ENCODE results near the gene PLD3.
"Not testable (repeated sequence)": the region's sequence is repeated elsewhere in the genome, so short reads cannot be mapped to it uniquely, and the experiment has no call there.

Gene PLD3

DNA sequence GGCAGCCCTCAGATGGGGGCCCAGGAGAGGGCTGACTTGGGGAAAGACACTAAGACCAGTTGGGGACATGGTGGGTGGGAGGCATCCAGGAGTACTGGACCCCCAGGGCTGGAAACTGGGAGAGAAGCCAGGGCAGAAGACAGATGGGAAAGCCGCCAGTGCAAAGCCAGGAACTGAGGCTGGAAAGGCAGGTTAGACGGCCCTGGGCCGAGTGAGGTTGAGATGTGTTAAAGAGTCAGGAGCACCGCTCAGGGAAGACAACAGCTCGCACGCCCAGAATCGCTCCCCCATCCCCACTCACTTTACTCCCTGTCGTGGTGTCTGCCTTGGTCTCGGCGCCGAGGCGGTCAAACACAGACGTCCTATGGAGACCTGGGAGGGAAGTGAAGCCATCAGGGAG lies 24.8 kb upstream of the PLD3 start:
- DNase-seq (ENCODE audit: extremely low spot score), result no peak
- ChIA-PET CTCF (interaction anchor here (0.7 to 1.7 kb wide), 2 partner anchors 9 to 19 kb away, joined by 3 to 11 read pairs; no protein-coding TSS in a partner anchor), POLR2A (no interaction called here)
- TF ChIP-seq, protein P1, sequence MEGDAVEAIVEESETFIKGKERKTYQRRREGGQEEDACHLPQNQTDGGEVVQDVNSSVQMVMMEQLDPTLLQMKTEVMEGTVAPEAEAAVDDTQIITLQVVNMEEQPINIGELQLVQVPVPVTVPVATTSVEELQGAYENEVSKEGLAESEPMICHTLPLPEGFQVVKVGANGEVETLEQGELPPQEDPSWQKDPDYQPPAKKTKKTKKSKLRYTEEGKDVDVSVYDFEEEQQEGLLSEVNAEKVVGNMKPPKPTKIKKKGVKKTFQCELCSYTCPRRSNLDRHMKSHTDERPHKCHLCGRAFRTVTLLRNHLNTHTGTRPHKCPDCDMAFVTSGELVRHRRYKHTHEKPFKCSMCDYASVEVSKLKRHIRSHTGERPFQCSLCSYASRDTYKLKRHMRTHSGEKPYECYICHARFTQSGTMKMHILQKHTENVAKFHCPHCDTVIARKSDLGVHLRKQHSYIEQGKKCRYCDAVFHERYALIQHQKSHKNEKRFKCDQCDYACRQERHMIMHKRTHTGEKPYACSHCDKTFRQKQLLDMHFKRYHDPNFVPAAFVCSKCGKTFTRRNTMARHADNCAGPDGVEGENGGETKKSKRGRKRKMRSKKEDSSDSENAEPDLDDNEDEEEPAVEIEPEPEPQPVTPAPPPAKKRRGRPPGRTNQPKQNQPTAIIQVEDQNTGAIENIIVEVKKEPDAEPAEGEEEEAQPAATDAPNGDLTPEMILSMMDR (IDR thresholded peaks at IDR 0.05; ENCODE audit: control extremely low read depth, extremely low read depth, low read depth, missing control alignments), result no peak

DNA sequence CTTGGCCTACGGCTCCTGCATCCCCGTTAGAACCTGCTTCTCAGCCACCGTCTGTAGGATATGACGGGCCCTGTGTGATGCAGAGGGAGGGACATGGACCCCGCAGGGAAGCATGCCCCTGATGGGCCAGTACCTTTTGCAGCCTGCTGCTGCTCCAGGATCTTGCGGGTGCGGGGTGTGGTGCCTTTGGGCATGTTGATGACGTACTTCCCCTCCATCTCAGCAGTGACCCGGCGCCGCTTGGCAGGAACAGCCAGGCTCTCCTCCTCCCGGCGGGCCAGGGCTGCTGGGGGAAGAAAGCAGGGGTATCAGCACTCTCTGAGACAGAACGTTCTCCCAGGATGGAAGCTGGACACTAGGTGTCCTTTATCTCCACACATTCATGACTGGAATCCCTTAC lies 22.3 kb upstream of the PLD3 start:
- TF ChIP-seq, protein P1 (IDR thresholded peaks at IDR 0.05; ENCODE audit: control extremely low read depth, extremely low read depth, low read depth, missing control alignments), result no peak
- DNase-seq (ENCODE audit: extremely low spot score), result no peak
- CTCF ChIA-PET, result no interaction called here
- POLR2A ChIA-PET, result no interaction called here

DNA sequence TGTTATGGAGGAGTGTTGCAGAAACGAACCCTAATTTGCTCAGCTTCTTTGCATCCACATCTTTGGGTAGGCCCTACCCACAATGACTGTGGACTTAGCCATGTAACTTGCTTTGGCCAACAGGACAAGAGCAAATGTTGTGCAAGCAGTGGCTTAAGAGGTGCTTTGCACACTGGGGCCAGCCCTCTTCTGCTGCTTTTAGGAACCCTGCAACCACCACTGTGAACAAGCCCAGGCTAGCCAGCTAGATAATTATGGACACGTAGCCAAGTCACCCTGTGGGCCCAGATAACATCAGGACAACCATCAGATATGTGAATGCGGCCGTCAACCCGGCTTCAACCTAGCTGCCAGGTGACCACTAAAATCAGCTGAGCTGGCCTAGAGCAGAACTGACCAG lies 17.4 kb upstream of the PLD3 start:
- TF ChIP-seq, protein P1 (IDR thresholded peaks at IDR 0.05; ENCODE audit: control extremely low read depth, extremely low read depth, low read depth, missing control alignments), result no peak
- POLR2A ChIA-PET, result no interaction called here

DNA sequence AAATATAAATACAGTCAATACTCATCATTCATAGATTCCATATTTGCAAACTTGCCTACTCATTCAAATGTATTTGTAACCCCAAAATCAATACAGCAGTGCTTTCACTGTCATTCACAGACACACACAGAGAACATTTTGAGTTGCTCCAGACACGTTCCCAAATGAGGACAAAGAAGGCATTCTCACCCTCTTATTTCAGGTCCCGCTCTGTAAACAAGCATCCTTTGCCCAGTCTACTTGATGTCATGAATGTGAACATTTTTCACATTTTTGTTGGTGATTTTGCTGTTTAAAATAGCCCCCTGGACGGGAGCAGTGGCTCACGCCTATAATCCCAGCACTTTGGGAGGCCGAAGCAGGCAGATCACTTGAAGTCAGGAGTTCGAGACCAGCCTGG lies 15.8 kb upstream of the PLD3 start:
- DNase-seq (ENCODE audit: extremely low spot score), result no peak
- CTCF ChIA-PET, result interaction anchor here (0.9 to 1.4 kb wide), 2 partner anchors 17 to 132 kb away, joined by 3 read pairs; no protein-coding TSS in a partner anchor
- TF ChIP-seq, protein P1 (IDR thresholded peaks at IDR 0.05; ENCODE audit: control extremely low read depth, extremely low read depth, low read depth, missing control alignments), result no peak
- POLR2A ChIA-PET, result no interaction called here

More for the DNA sequence above, 17.4 kb upstream of the PLD3 start:
- CTCF ChIA-PET, result interaction anchor here (0.9 to 1.3 kb wide), 2 partner anchors 14 to 146 kb away, joined by 3 to 4 read pairs; no protein-coding TSS in a partner anchor
- no peak for DNase-seq (ENCODE audit: extremely low spot score)

DNA sequence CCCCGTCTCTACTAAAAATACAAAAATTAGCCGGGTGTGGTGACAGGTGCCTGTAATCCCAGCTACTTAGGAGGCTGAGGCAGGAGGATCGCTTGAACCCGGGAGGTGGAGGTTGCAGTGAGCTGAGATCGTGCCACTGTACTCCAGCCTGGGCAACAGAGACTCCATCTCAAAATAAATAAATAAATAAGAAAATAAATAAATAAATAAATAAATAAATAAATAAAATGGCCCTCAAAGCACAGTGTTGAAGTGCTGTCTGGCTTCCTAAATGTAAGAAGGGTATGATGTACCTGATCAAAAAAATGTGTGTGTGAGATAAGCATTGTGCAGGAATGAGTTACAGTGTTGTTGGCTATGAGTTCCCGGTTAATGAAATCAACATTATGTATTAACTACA lies 15.4 kb upstream of the PLD3 start:
- DNase-seq (ENCODE audit: extremely low spot score); POLR2A ChIA-PET: not testable (repeated sequence)
- CTCF ChIA-PET, result interaction anchor here (0.9 to 1.4 kb wide), 2 partner anchors 17 to 131 kb away, joined by 3 read pairs; no protein-coding TSS in a partner anchor

DNA sequence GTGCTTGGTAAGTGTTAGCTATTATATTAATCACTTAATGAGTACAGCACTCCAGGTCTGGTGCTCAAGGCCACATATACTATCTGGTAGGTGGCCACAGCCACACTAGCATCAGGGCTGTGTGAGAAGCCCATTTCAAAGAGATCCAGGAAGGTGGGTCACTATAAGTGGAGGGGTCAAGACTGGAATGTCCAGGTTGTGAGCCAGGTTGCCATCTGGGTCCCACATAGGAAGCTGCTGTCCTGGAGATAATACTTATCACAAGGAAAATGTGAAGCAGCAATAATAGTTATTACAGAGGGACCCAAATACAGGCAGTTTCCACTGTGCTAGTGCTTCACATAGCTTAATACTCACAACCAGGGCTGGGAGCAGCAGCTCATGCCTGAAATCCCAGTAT lies 13.4 kb upstream of the PLD3 start:
- CTCF ChIA-PET, result interaction anchor here (5.0 kb wide), 1 partner anchor 30 kb away, joined by 18 read pairs; no protein-coding TSS in a partner anchor
- DNase-seq (ENCODE audit: extremely low spot score), result no peak
- TF ChIP-seq, protein P1 (IDR thresholded peaks at IDR 0.05; ENCODE audit: control extremely low read depth, extremely low read depth, low read depth, missing control alignments), result no peak
- POLR2A ChIA-PET, result no interaction called here

DNA sequence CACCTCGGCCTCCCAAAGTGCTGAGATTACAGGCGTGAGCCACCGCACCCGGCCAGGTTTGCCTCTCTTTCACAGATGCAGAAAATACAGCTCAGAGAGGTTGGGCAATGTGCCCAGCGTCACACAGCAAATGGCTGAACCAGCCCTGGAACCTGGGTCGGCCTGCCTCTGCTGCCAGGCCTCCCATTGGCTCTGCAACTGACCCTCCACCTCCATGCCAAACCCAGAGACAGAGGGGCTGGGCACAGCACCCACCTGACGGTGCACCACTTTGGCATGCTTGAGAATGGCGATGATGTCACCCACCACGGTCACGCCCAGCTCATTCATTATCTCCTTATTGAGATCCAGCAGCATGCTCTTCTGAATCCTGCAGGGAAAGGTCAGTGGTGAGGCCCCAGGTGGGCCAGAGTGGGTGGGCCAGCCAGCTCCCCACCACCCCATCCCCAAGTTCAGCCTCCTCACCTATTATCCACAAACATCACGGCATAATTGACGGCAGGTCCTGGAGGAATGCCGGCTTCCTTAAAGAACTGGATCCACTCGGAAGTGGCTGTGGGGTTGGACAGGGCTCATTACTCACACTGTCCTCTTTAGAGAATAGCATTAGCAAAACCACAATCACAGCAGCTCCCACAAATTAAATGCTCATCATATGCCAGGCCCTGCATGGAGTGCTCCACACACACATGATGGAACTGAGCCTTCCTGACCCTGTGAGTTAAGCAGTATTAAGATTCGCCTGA lies 12.5 kb upstream of the PLD3 start:
- no peak for DNase-seq (ENCODE audit: extremely low spot score)
- ChIA-PET CTCF (interaction anchor here (0.7 to 5.0 kb wide), 4 partner anchors 23 to 40 kb away, joined by 3 to 18 read pairs (median 4); no protein-coding TSS in a partner anchor), POLR2A (no interaction called here)
- TF ChIP-seq, protein P1 (IDR thresholded peaks at IDR 0.05; ENCODE audit: control extremely low read depth, extremely low read depth, low read depth, missing control alignments), result no peak
